Epithelial cell of prostate (primary cell): ENCODE measurements around the gene WDR47.
A peak's percentile ranks its signal among the peaks of the same experiment; 100 is the strongest.
"Not testable (repeated sequence)": the region's sequence is repeated elsewhere in the genome, so short reads cannot be mapped to it uniquely, and the experiment has no call there.

ENCODE experiments used
- DNase-seq: peaks from one replicate; pipeline ENCODE4 v3.0.0-alpha.2; 2011; ENCODE audit warnings: low read depth, low spot score
- H3K27ac ChIP-seq: fragments of 450-650 bp; 2 replicates; pipeline ENCODE4 v1.5.1; 2017; ENCODE audit warnings: mild to moderate bottlenecking

WDR47 gene

GRCh38 chr1:108969346-108969745, 72.6 kb downstream of the WDR47 start:
- no peak for DNase-seq
- H3K27ac ChIP-seq = no peak overlapping the region

GRCh38 chr1:108963052-108963686, 78.7 kb downstream of the WDR47 start, which contains the start of gene CLCC1:
Gene CLCC1, minus strand, starts transcription at chr1:108963484. Its CDS starts 13,047 bp downstream, at chr1:108950437.
- DNase-seq = peak; percentile 65
- H3K27ac ChIP-seq = peak within 1 kb of the TSS; percentile 93

- DNase-seq = no peak
- peak overlapping the region; percentile 93 for H3K27ac ChIP-seq
Observed at GRCh38 chr1:108962681-108963051, 79.2 kb downstream of the WDR47 start.

GRCh38 chr1:108961752-108962486, 80.0 kb downstream of the WDR47 start:
- peak overlapping the region; percentile 93 for H3K27ac ChIP-seq
- DNase-seq = no peak

- no peak for DNase-seq
Observed at GRCh38 chr1:108961198-108961597, 80.7 kb downstream of the WDR47 start.

GRCh38 chr1:108960719-108961118, 81.2 kb downstream of the WDR47 start:
- no peak overlapping the region for H3K27ac ChIP-seq
- DNase-seq = no peak

More at GRCh38 chr1:108961198-108961597, 80.7 kb downstream of the WDR47 start:
- H3K27ac ChIP-seq = no peak overlapping the region

- DNase-seq = no peak
- H3K27ac ChIP-seq = no peak overlapping the region
Observed at GRCh38 chr1:108957888-108958287, 84.0 kb downstream of the WDR47 start.

- DNase-seq = no peak
- no peak overlapping the region for H3K27ac ChIP-seq
Observed at GRCh38 chr1:108955881-108956280, 86.0 kb downstream of the WDR47 start.

GRCh38 chr1:108955111-108955510, 86.8 kb downstream of the WDR47 start:
- H3K27ac ChIP-seq = no peak overlapping the region

GRCh38 chr1:108953452-108953851, 88.5 kb downstream of the WDR47 start:
- no peak for DNase-seq
- H3K27ac ChIP-seq = no peak overlapping the region

More at GRCh38 chr1:108955111-108955510, 86.8 kb downstream of the WDR47 start:
- no peak for DNase-seq

GRCh38 chr1:108951242-108951641, 90.7 kb downstream of the WDR47 start:
- DNase-seq = no peak
- H3K27ac ChIP-seq = no peak overlapping the region

- no peak overlapping the region for H3K27ac ChIP-seq
- no peak for DNase-seq
Observed at GRCh38 chr1:108949044-108949443, 92.9 kb downstream of the WDR47 start.

GRCh38 chr1:108947871-108948525, 93.9 kb downstream of the WDR47 start:
- DNase-seq = no peak
- H3K27ac ChIP-seq = no peak overlapping the region

GRCh38 chr1:108936170-108936569, 105.7 kb downstream of the WDR47 start:
- H3K27ac ChIP-seq = no peak overlapping the region
- no peak for DNase-seq

- H3K27ac ChIP-seq = no peak overlapping the region
Observed at GRCh38 chr1:108933944-108934343, 108.0 kb downstream of the WDR47 start.

GRCh38 chr1:108927565-108927964, 114.3 kb downstream of the WDR47 start:
- not testable (repeated sequence) for DNase-seq, H3K27ac ChIP-seq

More at GRCh38 chr1:108933944-108934343, 108.0 kb downstream of the WDR47 start:
- DNase-seq = no peak

GRCh38 chr1:108925920-108926319, 116.0 kb downstream of the WDR47 start:
- no peak overlapping the region for H3K27ac ChIP-seq
- DNase-seq = no peak
